ENCODE measurements around the gene CAPNS1. TPM values are rescaled to one million over a fixed set of nuclear protein-coding genes. Genes with fewer than 3 reads are reported as not detected.

Gene CAPNS1
- total RNA-seq, 1 experiment from 2014 or later: 577 TPM

- H3K9me3 ChIP-seq (ENCODE audit: low read depth, low read length, poor library complexity, severe bottlenecking): no peaks in the 10 kb centered on the region
- POLR2A ChIA-PET (ENCODE audit: low non-redundant PET): no interaction called here
- H3K4me3 ChIP-seq (ENCODE audit: low read depth, low read length, poor library complexity, severe bottlenecking): no peak overlapping the region
- no peak for DNase-seq (ENCODE audit: low spot score)
- no peaks in the 10 kb centered on the region for H3K27me3 ChIP-seq (replicated peaks; ENCODE audit: insufficient read depth, low read depth, low read length, poor library complexity)
- H3K36me3 ChIP-seq (ENCODE audit: insufficient read depth, low read length, poor library complexity, severe bottlenecking): peaks cover 48% of the 10 kb centered on the region
- no peak for TF ChIP-seq EZH2 (IDR thresholded peaks at IDR 0.05; ENCODE audit: borderline replicate concordance, low read depth, low read length, poor library complexity, severe bottlenecking)
- TF ChIP-seq CTCF (conservative IDR thresholded peaks at IDR 0.05; ENCODE audit: low read depth, low read length): no peak
- no peak overlapping the region for H3K27ac ChIP-seq (ENCODE audit: low read depth, low read length, poor library complexity, severe bottlenecking)
- intact Hi-C loops (cut with micrococcal nuclease; ENCODE audit: unreplicated experiment): no loop called here
- no TSS peak for BruUV-seq (replicated peaks)
- no peaks in the 10 kb centered on the region for H3K4me1 ChIP-seq (ENCODE audit: insufficient read depth, low read length, poor library complexity, severe bottlenecking)
- CTCF ChIA-PET: no interaction called here
Measured at GRCh38 chr19:36093146-36093662, 46.7 kb upstream of the CAPNS1 start.

- intact Hi-C loops (cut with micrococcal nuclease; ENCODE audit: unreplicated experiment): no loop called here
- CTCF ChIA-PET: no interaction called here
- Histone ChIP-seq H3K4me3 (ENCODE audit: low read depth, low read length, poor library complexity, severe bottlenecking) (no peak overlapping the region), H3K36me3 (ENCODE audit: insufficient read depth, low read length, poor library complexity, severe bottlenecking) (peaks cover 44% of the 10 kb centered on the region), H3K9me3 (ENCODE audit: low read depth, low read length, poor library complexity, severe bottlenecking) (no peaks in the 10 kb centered on the region), H3K4me1 (ENCODE audit: insufficient read depth, low read length, poor library complexity, severe bottlenecking) (no peaks in the 10 kb centered on the region), H3K27ac (ENCODE audit: low read depth, low read length, poor library complexity, severe bottlenecking) (no peak overlapping the region), H3K27me3 (replicated peaks; ENCODE audit: insufficient read depth, low read depth, low read length, poor library complexity) (no peaks in the 10 kb centered on the region)
- DNase-seq (ENCODE audit: low spot score): no peak
- BruUV-seq (replicated peaks): no TSS peak
- POLR2A ChIA-PET (ENCODE audit: low non-redundant PET): no interaction called here
- TF ChIP-seq EZH2 (IDR thresholded peaks at IDR 0.05; ENCODE audit: borderline replicate concordance, low read depth, low read length, poor library complexity, severe bottlenecking) (no peak), CTCF (conservative IDR thresholded peaks at IDR 0.05; ENCODE audit: low read depth, low read length) (no peak)
Measured at GRCh38 chr19:36093687-36094086, 46.2 kb upstream of the CAPNS1 start.

GRCh38 chr19:36097036-36097435, 42.8 kb upstream of the CAPNS1 start:
- Histone ChIP-seq H3K36me3 (ENCODE audit: insufficient read depth, low read length, poor library complexity, severe bottlenecking) (peaks cover 35% of the 10 kb centered on the region), H3K4me3 (ENCODE audit: low read depth, low read length, poor library complexity, severe bottlenecking) (no peak overlapping the region), H3K27ac (ENCODE audit: low read depth, low read length, poor library complexity, severe bottlenecking) (no peak overlapping the region), H3K4me1 (ENCODE audit: insufficient read depth, low read length, poor library complexity, severe bottlenecking) (no peaks in the 10 kb centered on the region), H3K27me3 (replicated peaks; ENCODE audit: insufficient read depth, low read depth, low read length, poor library complexity) (no peaks in the 10 kb centered on the region), H3K9me3 (ENCODE audit: low read depth, low read length, poor library complexity, severe bottlenecking) (no peaks in the 10 kb centered on the region)
- no peak for TF ChIP-seq CTCF (conservative IDR thresholded peaks at IDR 0.05; ENCODE audit: low read depth, low read length)
- no peak for TF ChIP-seq EZH2 (IDR thresholded peaks at IDR 0.05; ENCODE audit: borderline replicate concordance, low read depth, low read length, poor library complexity, severe bottlenecking)
- ChIA-PET CTCF (no interaction called here), POLR2A (ENCODE audit: low non-redundant PET) (no interaction called here)
- no TSS peak for BruUV-seq (replicated peaks)
- no peak for DNase-seq (ENCODE audit: low spot score)
- intact Hi-C loops (cut with micrococcal nuclease; ENCODE audit: unreplicated experiment): no loop called here
